Liver (tissue), 9 donors: Measurements from ENCODE around the gene CIBAR2. TPM values are rescaled to one million over a fixed set of nuclear protein-coding genes. Genes with fewer than 3 reads are reported as not detected.

ENCODE experiments used
- DNase-seq: peaks from one replicate; pipeline ENCODE4 v3.0.0-alpha.2; 2017; ENCODE audit warnings: low spot score
- H3K27ac ChIP-seq, 2 donors: one replicate each; pipeline ENCODE4 v1.7.0; 2013; ENCODE audit warnings: inconsistent platforms in 2 of 2, low read length in 2 of 2, control low read depth in 1 of 2, low read depth in 1 of 2, mild to moderate bottlenecking in 1 of 2
- H3K27me3 ChIP-seq, 4 donors: one replicate each; pipeline versions ENCODE4 v1.6.1 to v1.7.0; 2013; ENCODE audit warnings: low read length in 3 of 4, inconsistent platforms in 1 of 4, mild to moderate bottlenecking in 1 of 4, moderate library complexity in 1 of 4; ENCODE audit not compliant: control insufficient read depth in 4 of 4, insufficient read depth in 4 of 4
- H3K36me3 ChIP-seq, 4 donors: one replicate each; pipeline versions ENCODE4 v1.6.1 to v1.7.0; 2013; ENCODE audit warnings: low read length in 3 of 4, mild to moderate bottlenecking in 3 of 4, low read depth in 1 of 4, moderate library complexity in 1 of 4; ENCODE audit not compliant: control insufficient read depth in 4 of 4, insufficient read depth in 3 of 4
- H3K4me1 ChIP-seq, 4 donors: one replicate each; pipeline versions ENCODE4 v1.6.1 to v1.7.0; 2013; ENCODE audit warnings: low read length in 3 of 4, mild to moderate bottlenecking in 3 of 4, moderate library complexity in 1 of 4; ENCODE audit not compliant: control insufficient read depth in 4 of 4, insufficient read depth in 4 of 4
- H3K4me3 ChIP-seq, 3 donors: one replicate each; pipeline versions ENCODE4 v1.6.1 to v1.7.0; 2013; ENCODE audit warnings: low read length in 3 of 3, control low read depth in 1 of 3, low read depth in 1 of 3, mild to moderate bottlenecking in 1 of 3
- H3K9ac ChIP-seq, 2 donors: one replicate each; pipeline ENCODE4 v1.7.0; 2013; ENCODE audit warnings: low read length in 2 of 2, mild to moderate bottlenecking in 2 of 2, moderate library complexity in 2 of 2, control low read depth in 1 of 2, low read depth in 1 of 2
- H3K9me3 ChIP-seq, 4 donors: one replicate each; pipeline versions ENCODE4 v1.6.1 to v1.7.0; 2013; ENCODE audit warnings: low read length in 3 of 4; ENCODE audit not compliant: control insufficient read depth in 4 of 4
- ATF3 ChIP-seq: IDR thresholded peaks from 2 replicates; pipeline ENCODE4 v1.6.1; 2016; ENCODE audit warnings: antibody characterized with exemption
- CTCF ChIP-seq: fragments of 150-350 bp; IDR thresholded peaks from 2 replicates; pipeline ENCODE4 v1.5.1; 2017; ENCODE audit warnings: improper control_type of control experiment, low read depth, low read length; ENCODE audit not compliant: missing input control
- EGR1 ChIP-seq, 2 donors: IDR thresholded peaks; 2 replicates each; pipeline ENCODE4 v1.6.1; 2016 to 2018; ENCODE audit warnings: antibody characterized with exemption in 2 of 2, low read depth in 2 of 2
- FOXA1 ChIP-seq: IDR thresholded peaks from 2 replicates; pipeline ENCODE4 v1.6.1; 2016; ENCODE audit warnings: antibody characterized with exemption
- FOXA2 ChIP-seq: IDR thresholded peaks from 2 replicates; pipeline ENCODE4 v1.6.1; 2016; ENCODE audit warnings: antibody characterized with exemption
- GABPA ChIP-seq, 2 donors: IDR thresholded peaks in 1 of 2; conservative IDR thresholded peaks in 1 of 2; 2 replicates each; pipeline ENCODE4 v1.6.1; 2016; ENCODE audit warnings: antibody characterized with exemption in 2 of 2, mild to moderate bottlenecking in 1 of 2, moderate library complexity in 1 of 2
- HNF4A ChIP-seq, 2 donors: conservative IDR thresholded peaks; 2 replicates each; pipeline ENCODE4 v1.6.1; 2016; ENCODE audit warnings: antibody characterized with exemption in 2 of 2, mild to moderate bottlenecking in 2 of 2
- HNF4G ChIP-seq: IDR thresholded peaks from 2 replicates; pipeline ENCODE4 v1.6.1; 2016; ENCODE audit warnings: antibody characterized with exemption
- JUND ChIP-seq, 2 donors: IDR thresholded peaks; 2 replicates each; pipeline ENCODE4 v1.6.1; 2016; ENCODE audit warnings: antibody characterized with exemption in 2 of 2
- NR2F2 ChIP-seq: IDR thresholded peaks from 2 replicates; pipeline ENCODE4 v1.6.1; 2016; ENCODE audit warnings: antibody characterized with exemption
- RAD21 ChIP-seq, 2 donors: IDR thresholded peaks; 2 replicates each; pipeline ENCODE4 v1.6.1; 2016; ENCODE audit warnings: antibody characterized with exemption in 2 of 2, mild to moderate bottlenecking in 2 of 2
- RXRA ChIP-seq, 2 donors: IDR thresholded peaks; 2 replicates each; pipeline ENCODE4 v1.6.1; 2017 to 2018; ENCODE audit warnings: antibody characterized with exemption in 2 of 2, mild to moderate bottlenecking in 1 of 2
- SP1 ChIP-seq: IDR thresholded peaks from 2 replicates; pipeline ENCODE4 v1.6.1; 2018; ENCODE audit warnings: antibody characterized with exemption, mild to moderate bottlenecking
- TAF1 ChIP-seq: conservative IDR thresholded peaks from 2 replicates; pipeline ENCODE4 v1.6.1; 2016; ENCODE audit warnings: antibody characterized with exemption, mild to moderate bottlenecking
- YY1 ChIP-seq: IDR thresholded peaks from 2 replicates; pipeline ENCODE4 v1.6.1; 2016; ENCODE audit warnings: antibody characterized with exemption, mild to moderate bottlenecking
- ZBTB33 ChIP-seq: IDR thresholded peaks from 2 replicates; pipeline ENCODE4 v1.6.1; 2016; ENCODE audit warnings: antibody characterized with exemption
- WGBS: extraction: QIAGEN DNeasy Blood & Tissue Kit; methylation state at CpG from one replicate; pipeline ENCODE4 v1.1.7; 2013; 5-methylcytosine and 5-hydroxymethylcytosine counted together
- polyA plus RNA-seq, 2 donors: library from polyadenylated mRNA; stranded (reverse) in 1 of 2; unstranded in 1 of 2; fragments of 200-250 nt in 1 of 2; fragments of >200 nt in 1 of 2; fragmentation: Nextera tagmentation in 1 of 2; extraction: Ambion mirVana in 1 of 2; gene quantifications; one replicate each; pipeline versions ENCODE4 v1.2.1 to v1.2.3, GENCODE V29; 2013 to 2015
- total RNA-seq, 2 donors: library from RNA; depleted of rRNA; stranded (reverse); fragments of >200 nt; gene quantifications; one replicate each; pipeline ENCODE4 v1.2.3, GENCODE V29; 2014
- donor health status: healthy.
- donor health status: healthy.
- donor health status: healthy.
- donor health status: healthy.
- donor health status: healthy.

Gene CIBAR2
- total and polyA plus RNA-seq, 4 donors: not detected

- no peak for DNase-seq
- H3K9me3 ChIP-seq: no peaks in the 10 kb centered on the region
- no peaks in the 10 kb centered on the region for H3K36me3 ChIP-seq
- no peak overlapping the region for H3K27ac ChIP-seq
- 88% methylated on average over 26 of the region's 26 CpGs for WGBS
- peaks cover 2 to 12% (median 6%) of the 10 kb centered on the region in 4 donors for H3K4me1 ChIP-seq
- no peaks in the 10 kb centered on the region for H3K27me3 ChIP-seq
- TF ChIP-seq ATF3 (no peak), FOXA2 (no peak), RXRA (IDR thresholded peaks at IDR 0.05) (no peak), GABPA (IDR thresholded peaks at IDR 0.05 in 1 of 2, conservative IDR thresholded peaks at IDR 0.05 in 1 of 2) (no peak), SP1 (no peak), NR2F2 (no peak), YY1 (no peak), HNF4G (no peak), EGR1 (IDR thresholded peaks at IDR 0.05; ENCODE audit: low read depth in 2 of 2) (no peak), HNF4A (conservative IDR thresholded peaks at IDR 0.05) (no peak), ZBTB33 (no peak)
- H3K9ac ChIP-seq: no peak overlapping the region
- H3K4me3 ChIP-seq: no peak overlapping the region
Measured at GRCh38 chr16:85144026-85144915, 32.0 kb upstream of the CIBAR2 start.

GRCh38 chr16:85142771-85143211 lies 30.5 kb upstream of the CIBAR2 start:
- H3K27ac ChIP-seq: no peak overlapping the region
- no peak overlapping the region for H3K4me3 ChIP-seq

More at GRCh38 chr16:85142771-85143211, 30.5 kb upstream of the CIBAR2 start:
- TF ChIP-seq FOXA1: no peak
- TF ChIP-seq ATF3: no peak
- no peak for TF ChIP-seq HNF4A (conservative IDR thresholded peaks at IDR 0.05)
- TF ChIP-seq CTCF: no peak
- no peak for TF ChIP-seq JUND (IDR thresholded peaks at IDR 0.05)
- no peak for TF ChIP-seq EGR1 (IDR thresholded peaks at IDR 0.05; ENCODE audit: low read depth in 2 of 2)
- TF ChIP-seq SP1: no peak
- TF ChIP-seq FOXA2: no peak
- no peak for TF ChIP-seq TAF1
- TF ChIP-seq YY1: no peak
- no peak for TF ChIP-seq RAD21 (IDR thresholded peaks at IDR 0.05)
- TF ChIP-seq RXRA (IDR thresholded peaks at IDR 0.05): no peak
- peaks cover 0 to 10% (median 2%) of the 10 kb centered on the region in 4 donors for H3K4me1 ChIP-seq
- WGBS: 81% methylated on average over 19 of the region's 19 CpGs
- no peak overlapping the region for H3K9ac ChIP-seq
- DNase-seq: no peak
- H3K36me3 ChIP-seq: no peaks in the 10 kb centered on the region
- no peaks in the 10 kb centered on the region for H3K9me3 ChIP-seq
- H3K27me3 ChIP-seq: no peaks in the 10 kb centered on the region
